ENCODE data around the gene ULBP1.
"Not testable (repeated sequence)": the region's sequence is repeated elsewhere in the genome, so short reads cannot be mapped to it uniquely, and the experiment has no call there.

Gene ULBP1

DNA sequence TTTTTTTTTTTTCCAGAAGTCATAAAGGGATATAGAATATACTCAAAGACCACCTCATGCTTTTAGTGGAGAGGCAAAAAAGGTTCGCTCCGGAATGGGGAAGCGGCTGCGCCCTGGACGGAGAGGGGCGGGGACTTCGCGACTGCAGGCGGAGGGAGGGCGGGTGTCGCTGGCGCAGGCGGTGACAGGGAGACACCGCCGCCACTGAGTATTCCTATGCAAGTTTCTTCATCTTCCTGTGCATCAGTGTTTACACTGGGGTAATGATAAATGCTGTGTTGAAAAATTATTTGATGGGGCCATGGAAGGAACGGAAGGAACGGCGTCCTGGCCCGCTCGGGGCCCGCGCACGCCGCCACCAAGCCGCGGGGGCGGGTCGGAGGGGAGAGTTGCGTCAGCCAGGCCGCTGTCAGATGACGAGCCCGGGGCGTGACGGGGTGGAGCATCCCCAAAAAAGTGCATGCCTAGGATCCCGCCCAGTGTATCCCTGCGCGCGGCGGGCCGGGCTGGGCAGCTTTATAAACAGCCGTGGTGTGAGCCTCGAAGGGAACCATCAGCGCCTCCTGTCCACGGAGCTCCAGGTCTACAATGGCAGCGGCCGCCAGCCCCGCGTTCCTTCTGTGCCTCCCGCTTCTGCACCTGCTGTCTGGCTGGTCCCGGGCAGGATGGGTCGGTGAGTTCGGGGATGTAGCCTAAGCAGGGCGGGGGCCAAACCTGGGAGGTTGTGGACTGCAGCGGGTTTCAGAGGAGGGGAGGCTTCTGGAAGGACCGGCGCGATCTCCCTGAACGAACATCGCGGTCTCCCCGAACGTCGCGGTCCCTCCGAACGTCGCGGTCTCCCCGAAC lies at the start of gene ULBP1:
Gene ULBP1, plus strand, starts transcription at position 482 of the 846 bp plus-strand sequence. Its CDS starts 107 bp downstream, at position 589.
- peak; percentile 70 to 82 for DNase-seq (ENCODE audit: low read depth in 2 of 2)

DNA sequence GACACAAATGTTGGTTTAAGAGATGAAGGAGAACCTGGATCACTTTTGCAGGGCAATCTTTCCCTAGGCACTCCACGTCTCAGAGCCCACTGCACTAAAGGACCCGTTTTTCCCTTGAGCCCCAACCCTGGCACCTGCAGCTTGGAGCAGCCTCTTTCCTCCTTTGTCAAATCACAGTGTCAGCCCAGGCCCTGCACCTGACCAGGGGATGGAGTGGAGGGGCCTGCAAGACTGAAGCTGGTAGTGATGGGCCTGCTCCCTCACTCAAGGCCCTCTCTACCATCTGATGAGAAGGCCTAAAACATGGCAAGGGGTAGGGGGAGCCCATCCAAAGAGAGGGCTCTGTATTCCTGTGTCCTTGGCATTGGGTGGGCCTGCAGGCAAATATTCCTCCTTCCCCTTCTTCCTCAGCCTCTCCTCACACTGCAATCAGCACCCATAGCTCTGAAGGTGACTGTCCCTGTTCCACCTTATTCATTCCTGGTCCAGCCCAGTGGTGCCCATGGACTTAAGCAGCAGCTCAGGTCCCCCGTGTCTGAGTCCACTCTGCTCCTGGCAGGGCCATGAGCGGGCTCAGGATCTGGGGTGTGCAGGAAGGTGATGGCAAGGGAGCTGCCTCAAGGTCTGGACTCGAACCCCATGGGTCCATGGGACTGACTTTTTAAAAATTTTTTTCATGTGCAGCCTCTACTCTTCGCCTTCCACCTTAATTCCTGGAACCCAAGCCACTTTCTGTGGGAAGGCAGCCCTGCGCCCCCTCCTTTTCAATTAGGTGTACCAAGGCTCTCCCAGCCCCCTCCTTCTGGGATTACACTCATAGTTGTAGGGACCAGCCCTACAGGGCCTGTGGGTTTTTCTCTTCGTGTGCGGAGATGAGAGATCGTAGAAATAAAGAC lies 47.5 kb upstream of the ULBP1 start:
- DNase-seq (ENCODE audit: low read depth in 2 of 2), result no peak

- no peak for DNase-seq (ENCODE audit: low read depth in 2 of 2)
Measured at GRCh38 chr6:149917679-149918078, 46.1 kb upstream of the ULBP1 start.

DNA sequence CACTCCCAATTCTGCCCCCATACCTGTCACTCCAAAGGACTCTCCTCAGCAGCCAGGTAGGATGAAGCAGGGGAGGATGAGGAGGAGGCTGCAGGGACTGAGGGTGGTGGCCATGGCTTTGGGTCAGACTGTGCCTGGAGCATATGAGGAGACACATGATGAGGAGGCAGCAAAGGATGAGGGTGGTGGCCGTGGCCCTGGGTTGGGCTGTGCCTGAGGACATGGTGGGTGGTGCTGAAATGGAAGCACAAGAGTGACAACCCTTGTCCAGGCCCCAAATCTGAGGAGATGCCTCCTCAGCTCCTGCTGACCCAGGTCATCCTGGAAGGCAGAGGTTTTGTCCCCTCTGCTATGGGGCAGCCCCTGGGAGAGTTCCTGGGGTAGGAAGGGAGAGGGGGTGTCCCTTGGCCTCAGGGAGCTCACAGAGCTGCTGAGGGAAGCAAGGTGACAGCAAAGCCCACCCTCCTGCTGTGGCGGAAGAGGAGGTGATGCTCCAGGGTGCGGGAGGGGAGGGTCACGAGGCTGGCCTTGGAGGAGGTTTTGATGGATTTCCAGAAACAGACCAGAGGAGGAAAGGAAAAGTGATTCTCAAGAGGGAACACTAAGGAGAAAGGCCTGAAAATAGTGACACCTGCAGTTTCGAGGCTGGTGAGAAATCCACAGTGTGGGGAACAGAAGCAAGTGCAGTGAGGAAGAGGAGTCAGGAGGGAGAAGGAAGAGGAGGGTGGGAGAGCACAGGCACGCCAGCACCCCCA lies 45.4 kb upstream of the ULBP1 start:
- no peak for DNase-seq (ENCODE audit: low read depth in 2 of 2)

- not testable (repeated sequence) for DNase-seq (ENCODE audit: low read depth in 2 of 2)
Measured at GRCh38 chr6:149919126-149919833, 44.5 kb upstream of the ULBP1 start.

- DNase-seq (ENCODE audit: low read depth in 2 of 2), result no peak
Measured at GRCh38 chr6:149919834-149920225, 43.9 kb upstream of the ULBP1 start.

- no peak for DNase-seq (ENCODE audit: low read depth in 2 of 2)
Measured at GRCh38 chr6:149921361-149921760, 42.4 kb upstream of the ULBP1 start.

GRCh38 chr6:149922091-149922490 lies 41.7 kb upstream of the ULBP1 start:
- DNase-seq (ENCODE audit: low read depth in 2 of 2), result not testable (repeated sequence)

DNA sequence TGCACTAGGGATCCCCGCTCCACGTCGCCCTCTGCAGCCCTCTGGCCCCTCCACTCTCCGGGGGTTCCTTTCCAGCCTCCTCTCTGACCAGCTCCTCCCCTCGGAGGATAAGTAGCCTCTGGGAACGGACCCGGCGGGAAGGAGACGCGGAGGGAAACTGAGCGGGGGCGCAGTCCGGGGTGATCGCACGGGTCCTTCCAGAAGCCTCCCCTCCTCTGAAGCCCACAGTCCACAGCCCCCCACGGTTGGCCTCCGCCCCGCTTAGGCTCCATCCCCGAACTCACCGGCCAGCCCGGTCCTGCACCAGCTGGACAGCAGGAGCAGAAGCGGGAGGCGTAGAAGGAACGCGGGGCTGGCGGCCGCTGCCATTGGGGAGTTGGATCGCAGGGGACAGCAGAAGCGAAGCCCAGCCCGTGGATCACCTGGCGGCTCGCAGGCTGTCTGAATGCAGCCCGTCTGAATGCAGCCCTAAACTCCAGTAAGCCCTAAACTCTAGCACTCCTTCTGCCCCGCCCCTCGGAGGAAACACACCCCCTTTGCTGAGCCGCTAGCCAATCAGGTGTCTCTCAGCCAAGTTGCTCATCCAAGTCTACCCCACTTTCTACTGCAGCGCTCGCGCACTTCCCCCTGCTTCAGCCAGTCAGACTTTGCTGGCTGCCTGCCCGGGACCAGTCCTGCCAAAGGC lies 41.0 kb upstream of the ULBP1 start, which contains the start of gene RAET1G:
Gene RAET1G, minus strand, starts transcription at position 480 of the 685 bp plus-strand sequence. Its CDS starts 111 bp downstream, at position 369.
- DNase-seq (ENCODE audit: low read depth in 2 of 2), result peak; percentile 61 to 83

DNA sequence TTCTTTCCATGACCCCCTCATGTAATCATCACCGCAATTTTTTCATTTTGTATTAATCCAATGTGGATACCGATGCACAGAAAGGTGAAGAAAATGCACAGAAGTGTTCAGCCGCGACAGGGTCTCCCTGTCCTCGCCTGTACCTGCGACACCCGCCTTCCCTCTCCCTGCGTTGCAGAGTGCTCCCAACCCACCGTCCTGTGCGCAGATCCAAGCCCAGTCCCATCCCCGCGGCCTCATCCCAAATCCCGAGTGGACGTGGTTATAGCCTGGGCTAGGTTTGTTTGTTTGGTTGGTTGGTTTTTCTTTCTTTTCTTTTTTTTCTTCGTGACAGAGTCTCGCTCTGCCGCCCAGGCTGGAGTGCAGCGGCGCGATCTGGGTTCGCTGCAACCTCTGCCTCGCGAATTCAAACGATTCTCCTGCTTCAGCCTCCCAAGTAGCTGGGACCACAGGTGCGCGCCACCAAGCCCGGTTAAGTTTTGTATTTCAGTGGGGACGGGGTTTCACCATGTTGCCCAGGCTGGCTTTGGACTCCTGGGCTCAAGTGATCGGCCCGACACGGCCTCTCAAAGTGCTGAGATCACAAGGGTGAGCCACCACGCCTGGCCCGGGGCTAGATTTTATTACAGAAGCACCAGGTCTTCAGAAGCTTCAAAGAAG lies 40.3 kb upstream of the ULBP1 start:
- no peak for DNase-seq (ENCODE audit: low read depth in 2 of 2)

GRCh38 chr6:149924206-149924932 lies 39.4 kb upstream of the ULBP1 start:
- no peak for DNase-seq (ENCODE audit: low read depth in 2 of 2)

DNA sequence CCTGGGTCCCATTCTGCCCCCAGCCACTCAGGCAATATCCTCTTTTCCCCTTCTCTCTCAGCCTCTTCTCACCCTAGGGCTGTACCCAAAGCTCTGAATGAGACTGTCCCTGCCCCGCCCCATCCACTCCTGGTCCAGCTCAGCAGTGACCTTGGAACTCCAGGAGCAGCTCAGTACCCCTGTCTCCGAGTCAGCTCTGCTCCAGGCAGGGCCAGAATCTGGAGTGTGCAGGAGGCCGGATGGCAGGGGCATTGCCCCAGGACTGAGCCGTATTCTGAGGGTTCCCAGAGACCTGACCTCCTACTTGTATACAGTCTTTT lies 38.9 kb upstream of the ULBP1 start:
- DNase-seq (ENCODE audit: low read depth in 2 of 2), result no peak

- DNase-seq (ENCODE audit: low read depth in 2 of 2), result no peak
Measured at GRCh38 chr6:149925253-149925973, 38.3 kb upstream of the ULBP1 start.

DNA sequence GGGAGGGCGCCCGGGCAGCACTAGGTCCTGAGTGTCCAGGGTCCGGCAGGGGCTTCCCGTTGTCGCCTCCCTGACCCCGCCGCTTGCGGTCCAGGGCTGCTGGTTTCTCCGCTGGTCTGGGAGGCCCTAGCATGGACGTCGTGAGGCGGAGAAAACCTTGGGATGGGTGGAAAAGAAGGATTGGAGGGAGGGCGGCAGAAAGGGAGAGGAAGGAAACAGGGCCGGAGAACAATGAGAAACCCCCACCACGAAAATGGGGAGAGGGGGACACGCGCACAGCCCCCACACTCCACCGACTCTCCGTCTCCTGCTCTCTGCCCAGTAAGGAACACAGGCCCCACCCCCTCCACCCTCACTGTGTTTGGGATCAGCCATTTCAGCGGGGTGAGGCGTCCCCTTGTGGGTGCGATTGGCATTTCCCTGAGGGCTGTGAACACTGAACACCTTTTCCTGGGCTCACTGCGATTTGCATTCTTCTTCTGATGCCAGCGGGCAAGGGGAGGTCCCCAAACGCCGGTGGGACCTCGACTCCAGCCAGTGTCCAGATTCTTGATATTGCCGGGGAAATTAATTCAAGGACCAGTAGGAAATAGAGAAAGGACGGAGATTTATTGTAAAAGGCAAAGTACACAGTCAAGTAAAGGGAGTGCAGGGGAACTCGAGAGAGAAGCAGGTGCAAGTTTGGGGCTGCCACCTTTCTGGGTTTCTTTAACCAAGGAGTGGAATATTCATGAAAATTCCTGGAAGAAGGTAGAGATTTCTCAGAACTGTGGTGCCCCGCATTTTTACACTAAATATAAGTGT lies 37.6 kb upstream of the ULBP1 start:
- DNase-seq (ENCODE audit: low read depth in 2 of 2), result peak; percentile 62 to 90

- not testable (repeated sequence) for DNase-seq (ENCODE audit: low read depth in 2 of 2)
Measured at GRCh38 chr6:149927025-149927424, 36.7 kb upstream of the ULBP1 start.

DNA sequence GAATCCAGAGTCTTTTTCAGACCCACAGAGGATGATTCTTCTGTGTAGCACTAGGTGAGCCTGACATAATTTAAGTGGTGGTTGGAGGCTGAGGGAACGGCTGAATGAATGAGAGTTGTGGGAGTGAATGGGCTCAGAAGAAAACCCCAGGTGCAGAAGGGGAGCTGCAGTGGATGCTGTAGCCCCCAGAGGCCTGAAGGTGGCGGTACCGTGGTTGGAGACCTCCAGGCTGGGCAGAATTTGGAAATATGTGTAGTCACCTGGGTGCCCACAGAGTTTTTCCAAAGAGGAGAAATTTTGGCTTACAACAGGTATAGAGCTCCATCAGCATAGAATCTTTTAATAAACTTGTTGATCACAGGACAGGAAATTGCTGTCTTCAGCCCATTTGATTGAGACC lies 34.3 kb upstream of the ULBP1 start:
- no peak for DNase-seq (ENCODE audit: low read depth in 2 of 2)

DNA sequence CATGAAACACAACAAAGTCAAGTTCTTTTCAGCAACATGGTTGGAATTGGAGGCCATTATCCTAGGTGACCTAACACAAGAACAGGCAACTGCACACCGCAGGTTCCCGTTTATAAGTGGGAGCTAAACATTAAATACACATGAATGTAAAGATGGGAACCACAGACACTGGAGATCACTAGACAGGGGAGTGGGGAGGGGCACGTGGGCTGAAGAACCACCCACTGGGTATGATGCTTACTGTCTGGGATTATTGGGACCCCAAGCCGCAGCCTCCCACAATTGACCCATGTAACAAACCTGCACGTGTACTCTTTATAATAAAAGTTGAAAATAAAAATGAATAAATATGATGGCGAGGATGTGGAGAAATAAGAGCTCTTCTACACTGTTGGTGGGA lies 32.2 kb upstream of the ULBP1 start:
- no peak for DNase-seq (ENCODE audit: low read depth in 2 of 2)

GRCh38 chr6:149933036-149933435 lies 30.7 kb upstream of the ULBP1 start:
- no peak for DNase-seq (ENCODE audit: low read depth in 2 of 2)
